Measurements from ENCODE around the gene NHLRC4. TPM values are rescaled to one million over a fixed set of nuclear protein-coding genes. Genes with fewer than 3 reads are reported as not detected.

Gene NHLRC4
- total and polyA plus RNA-seq, 2 of the 8 experiments (the other 6 are each of a cell fraction or from before 2014, with no cell fraction given), result 0.60 to 0.76 TPM

GRCh38 chr16:523097-523741 is 43.6 kb upstream of the NHLRC4 start:
- H3K23ac ChIP-seq (ENCODE audit: insufficient read length), result no peak overlapping the region
- no peak overlapping the region for H4K8ac ChIP-seq (ENCODE audit: extremely low read depth, insufficient read depth, low read length)
- H3K4me1 ChIP-seq (replicated peaks in 1 of 4; ENCODE audit: control insufficient read depth in 3 of 4, insufficient read depth in 4 of 4, low read length in 3 of 4), result peaks cover 0 to 13% (median 7%) of the 10 kb centered on the region in 4 experiments; a peak in 5 of 7 replicates
- no peaks in the 10 kb centered on the region for H3K9me3 ChIP-seq (ENCODE audit: insufficient read depth in 2 of 2, low read depth in 1 of 2, low read length in 1 of 2)
- no peak overlapping the region for H2AK5ac ChIP-seq (ENCODE audit: low read depth, low read length)
- H3K27ac ChIP-seq (ENCODE audit: low read depth, low read length), result no peak overlapping the region
- ChIA-PET POLR2A (ENCODE audit: partially characterized antibody) (interaction anchor here (0.8 to 1.6 kb wide), 10 partner anchors 8 to 167 kb away, joined by 3 to 6 read pairs (median 3); partner anchors contain the start of genes NME4, PIGQ and WDR24), CTCF (ENCODE audit: partially characterized antibody) (interaction anchor here (0.8 to 1.6 kb wide), 9 partner anchors 8 to 132 kb away, joined by 3 to 6 read pairs (median 3); no protein-coding TSS in a partner anchor)
- no peak overlapping the region for H2BK5ac ChIP-seq (ENCODE audit: low read depth, low read length)
- H4K5ac ChIP-seq (ENCODE audit: insufficient read length, low read depth, low read length), result no peak overlapping the region
- no peak overlapping the region for H4K91ac ChIP-seq (replicated peaks; ENCODE audit: insufficient read length, low read length)
- 94% methylated on average over 15 of the region's 22 CpGs; no CpG with 5 or more reads in 1 of the 2 experiments for WGBS, 2 experiments (ENCODE audit: extremely low coverage in 1 of 2, insufficient coverage in 1 of 2, insufficient read length in 1 of 2, insufficient replicate concordance in 2 of 2, low coverage in 1 of 2, low lambda C conversion rate in 2 of 2, missing lambda C conversion rate in 1 of 2)
- H3K4ac ChIP-seq (replicated peaks; ENCODE audit: insufficient read length, low read depth, low read length), result no peak overlapping the region
- H3K23me2 ChIP-seq (ENCODE audit: low read depth, low read length), result peaks cover 7% of the 10 kb centered on the region; the same call in 1 of the 2 replicates
- no peak overlapping the region for H2BK20ac ChIP-seq (ENCODE audit: low read length)
- H3K14ac ChIP-seq (ENCODE audit: insufficient read length), result no peak overlapping the region
- H3K9ac ChIP-seq (replicated peaks in 1 of 4; ENCODE audit: extremely low read depth in 1 of 4, low read depth in 3 of 4, low read length in 3 of 4), result no peak overlapping the region
- no peak overlapping the region for H3K18ac ChIP-seq (ENCODE audit: extremely low read depth, low read length)
- peaks cover 0 to 4% (median 1%) of the 10 kb centered on the region in 4 experiments; a peak in 3 of 8 replicates for H3K36me3 ChIP-seq (ENCODE audit: control insufficient read depth in 2 of 4, insufficient read depth in 4 of 4, low read length in 3 of 4)
- no peaks in the 10 kb centered on the region for H3K27me3 ChIP-seq (replicated peaks in 1 of 4; ENCODE audit: control insufficient read depth in 3 of 4, extremely low read depth in 1 of 4, insufficient read depth in 3 of 4, low read length in 3 of 4)
- no peak overlapping the region for H2BK12ac ChIP-seq (ENCODE audit: low read depth, low read length)
- no peaks in the 10 kb centered on the region for H3K79me1 ChIP-seq (ENCODE audit: low read depth, low read length)
- TF ChIP-seq RAD21 (IDR thresholded peaks at IDR 0.05 in 1 of 2, conservative IDR thresholded peaks at IDR 0.05 in 1 of 2; ENCODE audit: low read depth in 2 of 2, low read length in 2 of 2) (no peak), JUND (IDR thresholded peaks at IDR 0.05; ENCODE audit: low read length) (no peak), PHF8 (conservative IDR thresholded peaks at IDR 0.05; ENCODE audit: low read depth, low read length) (no peak), KDM4A (IDR thresholded peaks at IDR 0.05; ENCODE audit: low read depth, low read length, severe bottlenecking) (no peak), EGR1 (IDR thresholded peaks at IDR 0.05; ENCODE audit: borderline replicate concordance, low read depth, low read length) (no peak), NRF1 (IDR thresholded peaks at IDR 0.05; ENCODE audit: low read depth, low read length) (no peak)
- H3K79me2 ChIP-seq (ENCODE audit: control insufficient read depth in 1 of 2, insufficient read depth in 2 of 2, low read length in 2 of 2), result peaks cover 0 to 8% of the 10 kb centered on the region in 2 experiments; a peak in 1 of 4 replicates
- H4K20me1 ChIP-seq (replicated peaks in 1 of 2; ENCODE audit: control insufficient read depth in 1 of 2, insufficient read depth in 2 of 2, low read length in 2 of 2), result peaks cover 4 to 14% of the 10 kb centered on the region in 2 experiments
- H2BK15ac ChIP-seq (ENCODE audit: low read length), result no peak overlapping the region
- H3K4me2 ChIP-seq (ENCODE audit: insufficient read depth in 1 of 2, low read depth in 2 of 2, low read length in 2 of 2), result no peak overlapping the region
- no peak overlapping the region for H3K56ac ChIP-seq (replicated peaks; ENCODE audit: insufficient read length, low read depth, low read length)
- FAIRE-seq, result no peak
- H2AFZ ChIP-seq (ENCODE audit: low read length), result no peak overlapping the region
- H2BK120ac ChIP-seq (replicated peaks; ENCODE audit: low read depth, low read length), result no peak overlapping the region
- no peak for DNase-seq (ENCODE audit: low read depth in 1 of 2, low spot score in 2 of 2)
- no peak overlapping the region for H3K4me3 ChIP-seq (ENCODE audit: extremely low read depth in 1 of 4, insufficient read depth in 2 of 4, low read depth in 3 of 4, low read length in 4 of 4)

All from H1 (cell line).